Muscle layer of duodenum (tissue), 2 donors: Measurements from ENCODE around the gene SLAMF1.

ENCODE experiments used
- H3K27ac ChIP-seq: one replicate; pipeline ENCODE4 v1.7.0; 2013; ENCODE audit warnings: mild to moderate bottlenecking, low read length
- H3K27me3 ChIP-seq: one replicate; pipeline ENCODE4 v1.7.0; 2013; ENCODE audit warnings: low read depth, mild to moderate bottlenecking, control low read depth, low read length
- H3K36me3 ChIP-seq, 2 donors: one replicate each; pipeline ENCODE4 v1.7.0; 2013; ENCODE audit warnings: low read length in 2 of 2, control low read depth in 1 of 2, mild to moderate bottlenecking in 1 of 2; ENCODE audit not compliant: insufficient read depth in 2 of 2, control insufficient read depth in 1 of 2
- H3K4me1 ChIP-seq, 2 donors: one replicate each; pipeline ENCODE4 v1.7.0; 2013; ENCODE audit warnings: low read length in 2 of 2, mild to moderate bottlenecking in 2 of 2, control low read depth in 1 of 2, moderate library complexity in 1 of 2; ENCODE audit not compliant: insufficient read depth in 2 of 2, control insufficient read depth in 1 of 2
- H3K4me3 ChIP-seq, 2 donors: one replicate each; pipeline ENCODE4 v1.7.0; 2013; ENCODE audit warnings: low read length in 2 of 2, low read depth in 1 of 2, mild to moderate bottlenecking in 1 of 2
- H3K9me3 ChIP-seq, 2 donors: one replicate each; pipeline ENCODE4 v1.7.0; 2013; ENCODE audit warnings: low read length in 2 of 2, control low read depth in 1 of 2, mild to moderate bottlenecking in 1 of 2; ENCODE audit not compliant: control insufficient read depth in 1 of 2
- donor health status: healthy.

Gene SLAMF1

DNA sequence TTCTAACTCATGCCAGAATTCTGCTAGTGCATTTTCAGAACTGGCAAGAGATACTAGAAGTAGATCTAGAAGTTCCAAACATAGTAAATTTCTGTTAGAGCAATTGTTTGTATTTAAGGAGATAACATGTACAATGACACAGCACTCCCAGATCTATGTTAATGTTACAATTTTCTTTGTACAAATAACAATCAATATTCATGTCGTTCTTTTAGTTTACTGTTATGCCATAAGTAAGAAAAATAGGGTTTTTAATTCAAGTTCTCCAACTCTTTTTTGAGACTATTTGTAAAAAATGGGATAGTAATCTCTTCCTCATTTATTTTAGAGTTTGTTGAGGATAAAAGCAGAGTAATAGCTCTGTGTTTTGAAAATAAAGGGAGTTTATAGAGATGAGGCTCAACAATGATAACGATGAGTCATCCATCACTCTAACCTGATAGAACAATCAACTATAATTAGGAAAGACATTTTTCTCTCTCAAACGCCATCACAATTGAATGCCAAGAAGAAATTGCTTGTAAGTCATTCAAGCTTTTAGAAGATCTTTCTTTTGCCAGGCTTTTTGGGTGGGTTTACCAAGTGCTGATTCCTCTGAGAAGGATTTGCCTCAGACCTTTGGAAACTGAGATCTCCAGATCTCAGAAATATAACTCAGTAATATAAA is 68.2 kb downstream of the SLAMF1 start:
- Histone ChIP-seq H3K27me3 (no peaks in the 10 kb centered on the region), H3K27ac (peak overlapping the region; percentile 72), H3K4me3 (peak overlapping the region in 1 of 2 donors; percentile 35), H3K4me1 (no peaks in the 10 kb centered on the region), H3K9me3 (no peaks in the 10 kb centered on the region), H3K36me3 (no peaks in the 10 kb centered on the region)

GRCh38 chr1:160578175-160578524 is 68.7 kb downstream of the SLAMF1 start:
- no peaks in the 10 kb centered on the region for H3K36me3 ChIP-seq
- H3K27ac ChIP-seq = peak overlapping the region; percentile 72
- H3K4me1 ChIP-seq = no peaks in the 10 kb centered on the region
- H3K9me3 ChIP-seq = no peaks in the 10 kb centered on the region
- no peaks in the 10 kb centered on the region for H3K27me3 ChIP-seq
- peak overlapping the region in 1 of 2 donors; percentile 35 for H3K4me3 ChIP-seq

DNA sequence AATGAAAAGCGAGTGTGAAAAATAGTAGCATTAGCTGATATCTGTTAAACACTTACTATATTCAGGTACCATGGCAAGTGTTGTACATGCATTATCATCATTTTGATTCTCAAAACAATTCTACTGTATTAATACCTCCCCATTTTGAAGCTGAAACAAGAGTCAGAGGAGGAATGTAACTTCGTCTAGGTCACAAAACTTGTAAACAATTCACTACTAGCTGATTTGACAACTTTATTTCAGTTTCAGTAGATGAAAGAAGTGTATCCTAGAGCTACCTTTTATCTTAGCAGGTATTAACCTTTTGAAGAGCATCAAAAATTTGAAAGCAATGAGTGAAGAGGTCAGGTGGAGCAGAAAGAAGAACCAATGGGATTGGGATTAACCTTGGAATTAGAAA is 69.2 kb downstream of the SLAMF1 start:
- Histone ChIP-seq H3K4me3 (peak overlapping the region in 1 of 2 donors; percentile 35), H3K27ac (peak overlapping the region; percentile 24), H3K36me3 (no peaks in the 10 kb centered on the region), H3K4me1 (no peaks in the 10 kb centered on the region), H3K27me3 (no peaks in the 10 kb centered on the region), H3K9me3 (no peaks in the 10 kb centered on the region)

DNA sequence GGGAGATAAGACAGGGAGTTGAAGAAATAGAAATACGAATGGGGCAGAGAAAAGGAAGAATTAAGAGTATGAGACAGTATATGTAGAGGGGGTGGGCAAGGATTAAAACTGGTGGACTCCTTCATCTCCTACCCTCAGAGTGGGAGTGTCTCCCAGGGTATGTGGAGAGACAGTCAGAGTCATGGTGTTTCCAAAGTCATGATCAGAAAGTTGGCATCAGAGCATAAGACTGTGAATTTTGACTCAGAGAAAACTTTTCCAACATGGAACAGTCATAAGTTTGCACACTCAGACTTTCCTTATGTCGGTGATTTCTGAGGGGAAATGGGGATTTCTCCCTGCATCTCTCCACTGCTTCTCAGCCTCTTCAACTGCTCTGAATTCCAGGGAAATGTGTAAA is 70.0 kb downstream of the SLAMF1 start:
- no peaks in the 10 kb centered on the region for H3K4me1 ChIP-seq

GRCh38 chr1:160576390-160576789 is 70.5 kb downstream of the SLAMF1 start:
- Histone ChIP-seq H3K9me3 (no peaks in the 10 kb centered on the region), H3K36me3 (no peaks in the 10 kb centered on the region), H3K27me3 (no peaks in the 10 kb centered on the region), H3K27ac (peak overlapping the region; percentile 65), H3K4me1 (no peaks in the 10 kb centered on the region), H3K4me3 (no peak overlapping the region)

More for the DNA sequence above, 70.0 kb downstream of the SLAMF1 start:
- Histone ChIP-seq H3K4me3 (peak overlapping the region in 1 of 2 donors; percentile 18), H3K9me3 (no peaks in the 10 kb centered on the region), H3K27ac (peak overlapping the region; percentile 24), H3K36me3 (no peaks in the 10 kb centered on the region), H3K27me3 (no peaks in the 10 kb centered on the region)

- peak overlapping the region; percentile 65 for H3K27ac ChIP-seq
Observed at GRCh38 chr1:160575112-160575664, 71.7 kb downstream of the SLAMF1 start.

GRCh38 chr1:160570840-160571239 is 76.0 kb downstream of the SLAMF1 start:
- Histone ChIP-seq H3K36me3 (no peaks in the 10 kb centered on the region), H3K4me3 (no peak overlapping the region), H3K27me3 (no peaks in the 10 kb centered on the region), H3K4me1 (peaks cover 0 to 4% of the 10 kb centered on the region in 2 donors), H3K27ac (no peak overlapping the region), H3K9me3 (no peaks in the 10 kb centered on the region)

More at GRCh38 chr1:160575112-160575664, 71.7 kb downstream of the SLAMF1 start:
- no peaks in the 10 kb centered on the region for H3K36me3 ChIP-seq
- H3K4me3 ChIP-seq = no peak overlapping the region
- H3K9me3 ChIP-seq = no peaks in the 10 kb centered on the region
- H3K27me3 ChIP-seq = no peaks in the 10 kb centered on the region
- H3K4me1 ChIP-seq = no peaks in the 10 kb centered on the region

DNA sequence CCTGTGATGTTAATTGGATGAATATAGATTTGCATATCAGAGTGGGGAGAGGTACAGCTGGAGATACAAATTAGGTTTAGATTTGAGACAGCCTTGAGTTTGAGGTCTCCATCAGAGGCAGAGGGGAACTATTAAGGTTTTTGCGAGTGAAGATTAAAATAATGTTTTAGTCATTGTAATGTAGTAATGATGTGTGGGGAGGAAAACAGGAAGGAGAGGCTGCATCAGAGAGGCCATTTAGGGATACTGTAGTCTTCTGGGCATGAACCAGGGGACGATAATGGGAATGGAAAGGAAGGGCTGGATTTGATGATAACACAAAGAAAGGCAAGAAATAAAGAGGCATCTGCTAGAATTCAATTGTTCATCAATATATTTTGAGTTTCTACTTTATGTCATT is 77.0 kb downstream of the SLAMF1 start:
- no peak overlapping the region for H3K4me3 ChIP-seq
- H3K9me3 ChIP-seq = no peaks in the 10 kb centered on the region
- no peaks in the 10 kb centered on the region for H3K36me3 ChIP-seq
- peaks cover 0 to 4% of the 10 kb centered on the region in 2 donors for H3K4me1 ChIP-seq
- no peak overlapping the region for H3K27ac ChIP-seq
- no peaks in the 10 kb centered on the region for H3K27me3 ChIP-seq

DNA sequence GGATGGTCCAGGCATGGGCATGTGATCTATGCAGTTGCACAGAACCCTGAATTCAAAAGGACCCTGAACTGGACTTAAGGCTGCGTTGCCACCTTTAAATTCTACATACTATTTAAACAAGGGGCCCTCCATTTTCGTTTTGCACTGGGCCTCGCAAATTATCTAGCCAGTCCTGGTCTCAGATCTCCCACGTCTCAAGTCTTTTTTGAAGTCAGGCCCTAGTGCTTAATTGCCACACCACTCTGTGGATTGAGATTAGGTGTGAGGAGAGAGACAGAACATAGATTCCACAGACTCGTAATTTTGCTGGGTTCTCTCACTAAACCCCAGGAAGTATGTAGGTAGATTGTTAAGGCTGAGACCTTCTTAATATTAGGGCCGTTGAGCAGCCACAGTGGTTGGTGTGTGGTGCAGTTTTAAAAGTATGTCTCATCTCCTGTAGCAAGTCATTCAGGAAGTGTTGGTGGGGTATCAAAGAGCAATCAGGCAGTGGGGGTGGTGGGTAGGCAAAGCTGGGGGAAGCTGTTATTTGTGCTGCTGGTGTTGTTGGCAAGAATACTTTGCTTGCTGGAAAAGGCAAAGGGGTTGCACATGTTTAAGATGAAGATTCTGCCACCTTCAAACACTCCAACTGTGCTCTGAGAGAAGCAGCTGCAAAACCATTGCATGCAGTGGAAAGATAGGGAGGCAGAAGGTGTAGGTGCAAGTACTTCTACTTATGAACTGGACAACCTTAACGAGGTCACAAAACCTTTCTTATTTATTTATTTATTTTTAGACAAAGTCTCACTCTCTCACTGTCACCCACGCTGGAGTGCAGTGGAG is 78.8 kb downstream of the SLAMF1 start:
- no peaks in the 10 kb centered on the region for H3K36me3 ChIP-seq
- H3K9me3 ChIP-seq = no peaks in the 10 kb centered on the region
- peak overlapping the region; percentile 20 for H3K27ac ChIP-seq
- H3K4me3 ChIP-seq = no peak overlapping the region
- H3K27me3 ChIP-seq = no peaks in the 10 kb centered on the region
- H3K4me1 ChIP-seq = peaks cover 0 to 4% of the 10 kb centered on the region in 2 donors

DNA sequence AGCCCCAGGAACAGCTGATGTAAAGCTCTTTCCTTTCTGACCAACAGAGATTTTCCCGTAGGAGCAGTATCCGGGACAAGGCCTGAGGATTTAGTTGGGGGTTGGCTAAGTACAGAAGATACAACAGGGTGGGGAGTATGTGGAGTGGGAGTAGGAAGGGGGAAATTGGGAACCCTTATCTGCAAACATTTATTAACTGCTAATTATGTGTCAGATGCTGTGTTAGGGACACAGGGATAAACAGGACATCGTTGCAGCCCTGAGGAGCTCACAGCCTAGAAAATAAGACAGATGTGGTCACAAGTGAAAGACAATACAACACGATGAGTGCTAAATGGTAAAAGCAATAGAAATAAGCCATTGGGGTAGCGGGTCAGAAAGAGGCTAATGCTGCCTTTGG is 79.5 kb downstream of the SLAMF1 start:
- no peak overlapping the region for H3K27ac ChIP-seq
- H3K4me3 ChIP-seq = no peak overlapping the region
- no peaks in the 10 kb centered on the region for H3K9me3 ChIP-seq
- H3K27me3 ChIP-seq = no peaks in the 10 kb centered on the region
- H3K36me3 ChIP-seq = no peaks in the 10 kb centered on the region
- H3K4me1 ChIP-seq = peaks cover 0 to 4% of the 10 kb centered on the region in 2 donors

- no peaks in the 10 kb centered on the region for H3K9me3 ChIP-seq
- no peak overlapping the region for H3K27ac ChIP-seq
- peaks cover 0 to 4% of the 10 kb centered on the region in 2 donors for H3K4me1 ChIP-seq
- H3K4me3 ChIP-seq = no peak overlapping the region
- no peaks in the 10 kb centered on the region for H3K27me3 ChIP-seq
- no peaks in the 10 kb centered on the region for H3K36me3 ChIP-seq
Observed at GRCh38 chr1:160565564-160565963, 81.3 kb downstream of the SLAMF1 start.
